H1 (cell line): ENCODE data around the gene MAPKAP1. TPM values are rescaled to one million over a fixed set of nuclear protein-coding genes. Genes with fewer than 3 reads are reported as not detected.

Experiments
- SAP30 ChIP-seq: fragments of 300-600 bp; sonication (generic); IDR thresholded peaks from 2 replicates; pipeline ENCODE4 v1.7.1; 2012; ENCODE audit warnings: low read length, moderate library complexity, mild to moderate bottlenecking, inconsistent platforms; ENCODE audit not compliant: insufficient read depth, insufficient replicate concordance
- SIX5 ChIP-seq: IDR thresholded peaks from 2 replicates; pipeline ENCODE4 v1.6.1; 2011; ENCODE audit warnings: mild to moderate bottlenecking, low read depth, low read length
- SP2 ChIP-seq: IDR thresholded peaks from 2 replicates; pipeline ENCODE4 v1.6.1; 2012; ENCODE audit warnings: mild to moderate bottlenecking, low read length, inconsistent platforms
- TBP ChIP-seq: IDR thresholded peaks from 2 replicates; pipeline ENCODE4 v1.6.1; 2011; ENCODE audit warnings: low read depth, low read length, improper control_type of control experiment
- ZNF274 ChIP-seq: IDR thresholded peaks from 2 replicates; pipeline ENCODE4 v1.7.0; 2012; ENCODE audit warnings: low read length, borderline replicate concordance; ENCODE audit errors: extremely low read depth
- polyA plus RNA-seq, 7 experiments: library from polyadenylated mRNA; depleted of rRNA in 3 of 7; stranded (reverse) in 5 of 7; unstranded in 2 of 7; fragments of >200 nt in 5 of 7; fragments of 200-250 nt in 2 of 7; gene quantifications; 1 replicate in 5 of 7; 2 replicates in 1 of 7; 4 replicates in 1 of 7; pipeline versions ENCODE4 v1.2.1 to v1.2.3, GENCODE V29; 2011 to 2013; ENCODE audit warnings: missing spikeins in 2 of 7, mixed read lengths in 2 of 7
- total RNA-seq: library from RNA; stranded (reverse); fragmentation: NEBNext Ultra II Directional; extraction: Animal tissue kit (Norgen Biotek cat#: 25700); gene quantifications from 2 replicates; pipeline ENCODE4 v1.2.1, GENCODE V29; 2021

MAPKAP1 gene
- total and polyA plus RNA-seq, 2 of the 8 experiments (the other 6 are each of a cell fraction or from before 2014, with no cell fraction given), result 79.2 to 140 TPM

GRCh38 chr9:125442452-125442851 lies 264.6 kb downstream of the MAPKAP1 start (continued):
- TF ChIP-seq SAP30 (no peak), SIX5 (no peak), TBP (no peak), SP2 (no peak), ZNF274 (no peak)
